GM19099 (cell line): ENCODE results near the gene HSD17B12.

Experiments
- POLR2A ChIP-seq: IDR thresholded peaks from 3 replicates; pipeline ENCODE4 v1.6.1; 2011; ENCODE audit warnings: low read depth; ENCODE audit not compliant: insufficient read length; ENCODE audit errors: extremely low read depth

HSD17B12 gene

DNA sequence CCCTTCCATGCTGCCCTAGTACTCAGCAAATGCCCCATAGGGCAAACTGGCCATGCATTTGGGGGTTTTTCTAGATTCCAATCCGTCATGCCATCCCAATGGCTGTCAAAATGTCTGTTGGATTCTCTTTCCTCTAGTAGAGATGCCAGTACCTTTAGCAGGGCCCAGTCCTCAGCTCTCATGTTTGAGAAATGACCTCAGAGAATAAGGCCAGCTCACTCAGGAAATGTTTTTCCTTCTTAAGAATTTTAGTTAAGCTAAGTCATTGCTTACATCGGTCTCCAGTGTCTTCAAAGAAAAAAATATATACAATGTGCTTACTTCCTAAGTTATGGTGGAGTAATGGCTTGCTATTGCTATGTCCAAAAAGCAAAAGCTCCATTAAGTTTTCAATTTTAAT is 186.0 kb downstream of the HSD17B12 start:
- TF ChIP-seq POLR2A, result no peak

DNA sequence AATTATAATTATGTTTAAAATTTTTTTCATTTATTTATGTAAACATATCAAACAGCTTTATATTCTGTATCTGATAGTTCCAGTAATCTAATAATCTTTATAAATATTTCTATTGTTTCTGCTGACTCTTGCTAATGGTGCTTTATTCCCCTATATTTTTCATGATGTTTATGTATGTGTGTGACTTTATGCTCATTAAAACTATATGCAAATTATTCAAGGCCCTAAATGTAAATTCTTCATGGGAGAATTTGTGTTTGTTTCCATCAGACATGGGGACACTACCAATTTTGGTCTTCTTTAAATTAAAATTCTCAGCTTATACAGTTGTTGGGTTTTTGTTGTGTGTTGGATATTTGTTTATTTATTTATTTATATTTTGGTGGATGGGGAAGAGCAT is 186.4 kb downstream of the HSD17B12 start:
- no peak for TF ChIP-seq POLR2A

- TF ChIP-seq POLR2A, result no peak
Measured at GRCh38 chr11:43868852-43869567, 188.5 kb downstream of the HSD17B12 start.

- no peak for TF ChIP-seq POLR2A
Measured at GRCh38 chr11:43871051-43871450, 190.5 kb downstream of the HSD17B12 start.

- TF ChIP-seq POLR2A, result no peak
Measured at GRCh38 chr11:43872995-43873394, 192.5 kb downstream of the HSD17B12 start.

DNA sequence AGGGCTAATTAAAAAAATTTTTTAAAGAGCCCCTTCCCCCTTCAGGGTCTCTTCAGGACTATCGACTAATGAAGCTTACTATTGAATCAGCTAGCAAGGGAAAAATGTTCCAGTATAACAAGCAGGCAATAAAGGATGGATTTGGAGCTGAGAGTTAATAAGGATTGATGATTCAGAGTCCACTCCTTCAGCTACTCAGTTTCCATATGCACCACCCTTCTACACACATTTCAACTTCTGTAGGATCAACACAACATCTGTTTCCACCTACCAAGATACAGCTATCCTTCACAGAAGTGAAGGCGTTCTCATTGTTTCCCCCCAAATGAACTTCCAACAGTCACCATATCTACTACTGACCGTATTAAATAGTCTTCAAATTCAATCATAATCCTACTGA is 193.5 kb downstream of the HSD17B12 start:
- no peak for TF ChIP-seq POLR2A

- no peak for TF ChIP-seq POLR2A
Measured at GRCh38 chr11:43874738-43875137, 194.2 kb downstream of the HSD17B12 start.

DNA sequence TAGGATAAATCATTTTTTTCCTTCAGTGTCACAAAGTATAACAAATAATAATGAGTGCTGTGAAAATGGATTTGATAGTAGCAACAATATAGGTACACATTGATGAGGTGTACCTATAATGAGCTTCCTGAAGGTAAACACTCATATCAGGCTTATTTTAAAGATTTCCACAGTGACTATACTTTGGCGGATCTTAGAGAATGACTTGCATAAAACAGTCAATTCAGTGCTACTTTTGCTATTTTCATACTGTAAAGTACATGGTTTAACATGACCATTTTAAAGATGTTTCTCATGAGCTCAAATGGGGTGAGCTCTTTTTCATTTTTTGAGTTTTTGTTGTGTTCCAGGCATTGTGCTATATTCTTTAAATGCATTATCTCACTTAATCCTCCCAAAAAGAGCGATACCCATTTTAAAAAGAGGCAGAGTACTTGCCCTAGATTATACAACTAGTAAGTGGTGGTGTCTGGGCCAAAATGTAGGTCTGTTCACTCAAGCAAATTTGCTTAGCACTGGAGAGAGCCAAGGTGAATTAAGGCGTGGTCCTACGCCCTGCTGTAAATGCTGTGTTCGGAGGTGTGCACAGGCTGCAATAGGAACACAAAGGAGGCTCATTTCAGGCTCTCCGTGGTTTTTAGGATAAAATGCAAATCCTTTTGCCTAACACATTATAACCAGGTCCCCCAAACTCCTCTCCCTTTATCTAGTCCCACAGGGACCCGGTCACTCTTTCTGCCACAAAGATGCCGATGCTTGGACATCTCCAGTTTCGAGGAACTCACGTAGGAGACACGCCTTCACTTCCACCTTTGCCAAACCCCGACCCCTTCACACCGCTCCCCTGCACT is 199.5 kb downstream of the HSD17B12 start:
- TF ChIP-seq POLR2A, result no peak

GRCh38 chr11:43880640-43881159 is 200.2 kb downstream of the HSD17B12 start, which contains the start of gene ALKBH3:
Gene ALKBH3, plus strand, starts transcription at chr11:43880831. Its CDS starts 1,822 bp downstream, at chr11:43882653.
- peak; percentile 81 for TF ChIP-seq POLR2A

DNA sequence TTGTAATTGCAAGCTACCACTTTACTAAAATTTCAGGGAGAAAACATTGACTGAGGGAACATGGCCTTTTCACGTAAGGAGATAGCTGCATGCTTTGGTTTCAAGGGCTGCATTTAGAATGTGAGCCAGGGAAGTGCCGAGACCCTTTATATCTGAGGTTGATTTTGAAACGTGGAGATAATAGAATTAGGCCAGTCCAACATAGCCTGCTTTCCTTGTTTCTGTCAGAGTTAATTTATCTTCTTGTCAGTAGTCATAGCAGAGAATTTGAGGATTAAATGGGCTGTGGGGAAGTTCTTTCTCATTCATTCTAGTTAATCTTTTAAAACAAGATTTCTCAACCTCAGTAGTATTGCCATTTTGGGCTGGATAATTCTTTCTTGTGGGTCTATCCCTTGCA is 212.3 kb downstream of the HSD17B12 start:
- TF ChIP-seq POLR2A, result no peak

- no peak for TF ChIP-seq POLR2A
Measured at GRCh38 chr11:43894546-43894945, 214.0 kb downstream of the HSD17B12 start.

DNA sequence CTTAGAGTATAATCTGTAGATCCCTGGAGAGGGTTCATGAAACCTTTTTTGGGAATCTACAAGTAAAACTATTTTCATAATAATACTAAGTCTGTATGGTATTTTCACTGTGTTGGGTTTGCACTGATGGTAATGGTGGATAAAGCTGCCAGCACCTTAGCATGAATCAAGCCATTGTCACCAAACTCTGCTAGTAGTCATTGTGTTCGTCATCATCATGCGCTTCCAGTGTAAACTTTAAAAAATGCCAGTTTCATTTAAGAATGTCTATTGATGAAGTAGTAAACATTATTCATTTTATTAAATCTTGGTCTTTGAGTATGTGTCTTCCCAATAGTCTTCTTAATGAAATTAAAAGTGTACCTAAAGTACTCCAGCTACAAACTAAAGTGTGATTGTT is 215.1 kb downstream of the HSD17B12 start:
- no peak for TF ChIP-seq POLR2A

- TF ChIP-seq POLR2A, result no peak
Measured at GRCh38 chr11:43898574-43898973, 218.0 kb downstream of the HSD17B12 start.

- TF ChIP-seq POLR2A, result no peak
Measured at GRCh38 chr11:43899094-43899493, 218.6 kb downstream of the HSD17B12 start.

- TF ChIP-seq POLR2A, result no peak
Measured at GRCh38 chr11:43901551-43901950, 221.0 kb downstream of the HSD17B12 start.

GRCh38 chr11:43903078-43903477 is 222.5 kb downstream of the HSD17B12 start:
- TF ChIP-seq POLR2A, result no peak
